ENCODE data around the gene POTEB3.
"Not testable (repeated sequence)": the region's sequence is repeated elsewhere in the genome, so short reads cannot be mapped to it uniquely, and the experiment has no call there.

Gene POTEB3

DNA sequence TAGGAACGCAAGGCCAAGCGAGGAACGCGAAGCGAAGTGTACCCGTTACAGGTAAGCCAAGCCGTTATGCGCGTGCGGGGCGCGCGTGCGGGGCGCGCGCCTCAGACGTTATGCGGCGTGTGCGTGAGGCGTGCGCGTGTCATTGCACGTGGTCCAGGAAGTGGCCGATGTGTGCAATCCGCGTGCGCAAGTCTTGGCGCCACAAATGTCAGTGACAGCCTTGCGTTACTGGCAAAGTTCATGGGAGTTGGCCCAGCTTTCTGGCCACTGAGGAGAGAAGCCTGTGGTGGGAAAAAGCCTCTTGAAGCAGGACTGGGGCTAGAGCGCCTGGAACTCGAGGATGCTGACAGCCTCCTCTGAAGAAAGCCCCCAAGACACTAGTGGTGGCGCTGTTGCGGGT lies at the start of gene POTEB3:
Gene POTEB3 (minus strand): TSS at position 101 of the 400 bp plus-strand sequence. CDS start 488 bp downstream, outside the sequence.
- not testable (repeated sequence) for DNase-seq

DNA sequence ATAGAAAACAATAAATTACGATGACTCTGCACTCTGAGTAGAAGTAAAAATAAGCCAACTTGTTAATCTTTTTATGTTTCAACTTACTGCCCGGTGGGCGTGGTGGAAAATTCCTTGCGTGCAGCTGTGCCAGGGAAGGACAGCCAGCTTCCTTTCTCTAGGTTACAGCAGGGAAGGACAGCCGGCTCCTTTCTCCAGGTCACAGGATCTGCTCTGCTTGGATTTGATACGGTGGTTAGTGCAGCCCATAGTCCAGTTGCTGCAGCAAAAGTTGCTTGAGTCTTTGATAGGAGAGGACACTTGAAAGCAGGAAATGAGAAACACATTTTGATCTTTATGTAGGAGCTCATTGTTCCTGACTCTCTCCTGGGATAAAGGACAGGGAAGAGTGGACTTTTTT lies 13.4 kb upstream of the POTEB3 start:
- DNase-seq, result not testable (repeated sequence)

DNA sequence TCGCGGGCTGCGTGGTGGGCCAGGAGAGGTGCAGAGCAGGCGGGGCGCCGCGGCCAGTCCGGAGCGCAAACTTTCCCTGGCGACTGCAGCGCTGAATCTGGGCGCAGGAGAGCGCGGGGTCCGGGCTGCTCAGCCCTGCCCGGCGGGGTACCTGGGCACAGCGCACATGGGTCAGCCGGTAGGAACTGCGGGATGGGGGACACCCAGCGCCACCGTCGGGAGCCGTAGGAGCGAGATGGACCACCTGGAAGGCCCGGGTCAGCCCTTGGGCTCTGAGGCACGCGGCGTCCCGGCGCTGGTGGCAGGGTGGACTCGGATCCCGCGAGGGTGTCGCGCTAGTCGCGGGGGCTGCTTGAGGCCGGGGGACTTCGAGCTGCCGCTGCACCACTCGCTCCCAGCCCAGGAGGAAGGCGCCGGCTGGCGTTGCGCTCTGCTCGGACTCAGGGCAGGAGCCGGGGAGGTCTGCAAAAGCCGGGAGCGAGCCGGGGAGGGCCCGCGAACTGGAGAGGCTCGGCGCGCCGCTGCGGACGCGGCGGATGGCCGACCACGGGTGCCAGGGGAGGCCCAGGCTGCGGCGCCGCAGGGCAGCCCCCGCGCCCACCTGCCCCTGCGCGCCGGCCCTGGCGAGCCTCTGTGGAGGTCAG lies 11.7 kb upstream of the POTEB3 start:
- DNase-seq, result not testable (repeated sequence)

DNA sequence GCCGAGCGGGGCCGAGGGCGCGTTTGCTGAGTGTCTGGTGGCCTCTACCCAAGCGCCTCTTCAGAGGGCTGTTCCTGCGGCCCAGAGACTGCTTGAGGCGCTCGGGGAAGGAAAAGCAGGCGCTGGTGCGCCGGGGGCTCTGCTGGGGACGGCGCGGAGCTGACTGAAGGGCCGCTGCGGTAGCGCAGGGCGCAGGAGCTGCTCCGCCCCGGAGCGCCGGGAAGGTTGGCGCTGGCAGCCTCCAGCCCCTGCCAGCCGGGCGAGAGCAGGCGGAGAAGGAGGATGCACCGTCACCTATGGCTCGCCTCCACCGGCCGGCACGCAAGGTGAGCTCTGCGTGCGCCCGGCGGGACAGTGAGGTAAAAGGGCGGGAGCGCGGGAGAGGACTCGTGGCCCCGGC lies 11.2 kb upstream of the POTEB3 start:
- DNase-seq, result not testable (repeated sequence)

DNA sequence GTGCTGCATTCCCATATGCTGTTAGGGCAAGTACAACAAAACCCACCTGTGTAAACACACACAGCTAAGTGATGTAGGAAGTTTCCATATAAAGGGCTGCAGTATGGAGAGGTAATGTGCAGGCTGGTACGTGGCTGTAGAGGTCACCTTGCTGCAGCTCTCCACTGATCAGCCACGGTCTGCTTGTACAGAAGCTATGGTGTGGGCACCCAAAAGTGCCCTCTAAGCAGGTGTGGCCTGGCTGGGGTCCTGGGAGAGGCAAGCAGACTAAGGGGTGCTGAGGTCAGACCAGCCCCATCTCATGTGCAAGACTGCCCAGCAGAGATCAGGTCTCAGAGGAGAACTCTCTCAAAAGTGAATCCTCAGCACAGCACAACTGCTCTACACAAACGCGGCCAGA lies 32.9 kb downstream of the POTEB3 start:
- not testable (repeated sequence) for DNase-seq

DNA sequence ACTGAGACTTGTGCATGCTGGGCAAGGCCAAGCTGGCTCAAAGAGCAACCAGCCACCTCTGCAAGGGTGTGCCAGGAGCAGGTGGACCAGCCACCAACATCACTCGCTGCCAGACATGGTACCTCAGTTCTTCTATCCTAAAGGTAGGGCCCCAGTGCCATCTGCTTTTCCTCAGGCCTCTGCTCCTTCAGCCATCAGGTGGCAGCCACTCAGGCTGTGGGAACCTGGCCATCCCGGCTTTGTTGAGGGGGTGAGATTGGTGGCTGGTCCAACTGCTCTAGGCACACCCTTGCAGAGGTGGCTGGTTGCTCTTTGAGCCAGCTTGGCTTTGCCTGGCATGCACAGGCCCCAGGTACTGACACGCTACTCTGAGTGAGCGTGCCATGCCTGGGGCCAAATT lies 38.8 kb downstream of the POTEB3 start:
- DNase-seq, result not testable (repeated sequence)

DNA sequence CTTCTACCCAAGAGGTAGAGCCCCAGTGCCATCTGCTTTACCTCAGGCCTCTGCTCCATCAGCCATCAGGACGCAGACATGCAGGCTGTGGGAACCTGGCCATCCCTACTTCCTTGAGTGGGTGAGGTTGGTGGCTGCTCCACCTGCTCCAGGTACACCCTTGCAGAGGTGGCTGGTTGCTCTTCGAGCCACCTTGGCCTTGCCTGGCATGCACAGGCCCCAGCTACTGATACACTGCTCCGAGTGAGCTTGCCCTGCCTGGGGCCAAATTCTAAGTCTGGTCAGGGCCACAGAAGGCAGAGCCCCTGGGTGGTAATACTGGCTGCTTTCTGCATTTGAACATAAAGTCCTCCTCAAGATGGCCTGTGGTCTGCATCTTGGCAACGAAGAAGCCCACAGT lies 41.2 kb downstream of the POTEB3 start:
- DNase-seq, result not testable (repeated sequence)

DNA sequence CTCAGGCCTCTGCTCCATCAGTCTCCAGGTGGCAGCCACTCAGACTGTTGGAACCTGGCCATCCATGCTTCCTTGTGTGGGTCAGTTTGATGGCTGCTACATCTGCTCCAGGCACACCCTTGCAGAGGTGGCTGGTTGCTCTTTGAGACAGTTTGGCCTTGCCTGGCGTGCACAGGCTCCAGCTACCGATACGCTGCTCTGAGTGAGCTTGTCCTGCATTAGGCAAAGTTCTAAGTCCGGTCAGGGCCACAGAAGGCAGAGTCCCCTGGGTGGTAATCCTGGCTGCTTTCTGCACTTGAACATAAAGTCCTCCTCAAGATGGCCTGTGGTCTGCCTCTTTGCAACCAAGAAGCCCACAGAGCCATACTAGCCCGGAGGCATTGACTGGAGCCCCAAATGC lies 41.8 kb downstream of the POTEB3 start:
- not testable (repeated sequence) for DNase-seq

DNA sequence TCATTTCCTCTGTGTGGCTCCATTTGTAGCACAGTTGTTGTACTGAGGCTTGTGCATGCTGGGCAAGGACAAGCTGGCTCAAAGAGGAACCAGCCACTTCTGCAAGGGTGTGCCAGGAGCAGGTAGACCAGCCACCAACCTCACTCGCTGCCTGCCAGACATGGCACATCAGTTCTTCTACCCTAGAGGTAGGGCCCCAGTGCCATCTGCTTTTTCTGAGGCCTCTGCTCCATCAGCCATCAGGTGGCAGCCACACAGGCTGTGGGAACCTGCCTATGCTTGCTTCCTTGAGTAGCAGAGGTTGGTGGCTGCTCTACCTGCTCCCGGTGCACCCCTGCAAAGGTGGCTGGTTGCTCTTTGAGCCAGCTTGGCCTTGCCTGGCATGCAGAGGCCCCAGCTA lies 42.6 kb downstream of the POTEB3 start:
- not testable (repeated sequence) for DNase-seq

DNA sequence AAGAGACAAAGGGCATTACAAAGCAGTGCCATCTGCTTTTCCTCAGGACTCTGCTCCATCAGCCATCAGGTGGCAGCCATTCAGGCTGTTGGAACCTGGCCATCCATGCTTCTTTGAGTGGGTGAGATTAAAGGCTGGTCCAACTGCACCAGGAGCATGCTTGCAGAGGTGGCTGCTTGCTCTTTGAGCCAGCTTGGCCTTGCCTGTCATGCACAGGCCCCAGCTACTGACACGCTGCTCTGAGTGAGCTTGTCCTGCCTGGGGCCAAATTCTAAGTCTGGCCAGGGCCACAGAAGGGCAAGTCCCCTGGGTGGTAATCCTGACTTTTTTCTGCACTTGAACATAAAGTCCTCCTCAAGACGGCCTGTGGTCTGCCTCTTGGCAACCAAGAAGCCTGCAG lies 43.1 kb downstream of the POTEB3 start:
- DNase-seq, result not testable (repeated sequence)

DNA sequence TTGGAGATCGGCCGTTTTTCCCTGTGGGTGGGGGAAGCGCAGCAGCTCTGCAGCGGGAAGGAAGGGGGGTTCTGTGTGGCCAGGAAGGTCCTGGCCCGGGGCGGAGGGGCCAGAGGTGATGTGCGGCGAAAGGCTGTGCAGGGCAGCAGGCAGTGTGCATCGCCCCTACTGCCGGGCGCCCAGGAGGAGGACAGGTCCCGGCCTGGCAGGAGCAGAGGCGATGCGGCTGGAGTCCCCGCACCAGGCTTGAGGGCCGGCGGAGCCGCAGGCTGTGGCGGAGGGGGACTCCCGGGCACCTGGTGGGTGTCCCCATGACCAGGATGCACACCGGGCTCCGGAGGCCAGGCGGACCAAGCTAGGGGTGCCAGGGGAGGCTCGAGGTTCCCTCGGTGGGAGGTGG lies 54.3 kb downstream of the POTEB3 start:
- not testable (repeated sequence) for DNase-seq

DNA sequence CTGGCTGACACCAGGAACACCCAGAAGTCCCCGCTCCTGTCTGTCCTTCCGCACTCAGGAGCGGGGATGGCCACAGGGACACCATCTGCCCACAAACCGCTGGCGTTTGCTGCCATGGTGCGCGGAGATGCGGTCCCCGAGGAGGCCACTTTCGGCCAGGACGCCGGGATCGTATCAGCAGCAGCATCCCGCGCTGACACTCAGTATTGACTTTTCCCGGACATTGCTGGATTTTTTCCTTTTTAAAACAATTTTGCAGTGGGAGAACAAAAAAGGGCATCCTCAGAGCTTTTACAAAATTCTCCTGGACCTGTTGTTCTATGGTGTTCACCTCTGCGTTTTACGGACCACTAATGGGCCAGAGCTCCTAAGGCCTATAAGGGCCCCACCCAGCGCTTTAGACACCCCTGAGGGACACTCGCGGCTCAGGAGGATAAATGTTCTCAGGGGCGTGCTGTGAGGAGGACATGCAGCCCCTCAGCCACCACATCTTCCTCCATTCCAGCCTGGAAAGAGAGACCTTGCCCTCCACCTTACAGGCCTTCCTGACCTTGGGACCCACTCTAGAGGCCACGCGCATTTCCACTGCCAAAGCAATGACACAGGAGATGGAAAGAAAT lies 56.3 kb downstream of the POTEB3 start:
- DNase-seq, result not testable (repeated sequence)

DNA sequence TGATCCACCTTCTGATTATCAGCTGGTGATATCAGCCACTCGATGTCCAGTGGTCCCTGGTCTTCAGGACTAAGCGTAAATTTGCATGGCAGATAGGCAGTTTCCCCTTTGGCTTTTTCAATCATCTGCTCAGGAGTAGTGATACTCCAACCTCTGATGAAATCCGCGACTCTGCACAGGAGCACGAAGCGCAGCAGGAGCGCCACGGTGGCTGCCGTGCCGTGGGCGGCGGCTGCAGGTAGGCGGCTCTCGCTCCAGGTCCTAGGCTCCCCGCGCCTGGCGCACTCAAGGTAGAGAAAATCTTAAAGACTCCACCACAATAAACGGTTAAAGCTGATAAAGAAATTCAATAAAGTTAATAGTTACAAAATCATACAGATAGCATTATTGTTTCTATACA lies 66.6 kb downstream of the POTEB3 start:
- not testable (repeated sequence) for DNase-seq

DNA sequence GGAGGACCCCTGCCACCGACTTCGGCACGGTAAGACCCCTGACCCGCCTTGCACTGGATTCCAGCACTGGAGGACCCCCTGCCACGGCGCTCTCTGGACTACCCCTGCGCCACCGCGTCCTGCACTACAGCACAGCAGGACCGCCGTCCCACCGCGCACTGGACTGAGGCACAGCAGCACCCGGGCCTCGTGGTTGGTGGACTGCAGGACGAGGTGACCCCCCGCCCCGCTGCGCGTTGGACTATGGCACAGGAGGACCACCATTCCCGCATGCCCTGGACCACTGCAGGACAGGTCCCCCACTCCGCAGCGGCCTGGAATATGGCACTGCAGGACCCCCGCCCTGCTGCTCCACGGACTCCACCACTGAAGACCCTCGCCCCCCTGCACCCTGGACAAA lies 71.1 kb downstream of the POTEB3 start:
- DNase-seq, result not testable (repeated sequence)

DNA sequence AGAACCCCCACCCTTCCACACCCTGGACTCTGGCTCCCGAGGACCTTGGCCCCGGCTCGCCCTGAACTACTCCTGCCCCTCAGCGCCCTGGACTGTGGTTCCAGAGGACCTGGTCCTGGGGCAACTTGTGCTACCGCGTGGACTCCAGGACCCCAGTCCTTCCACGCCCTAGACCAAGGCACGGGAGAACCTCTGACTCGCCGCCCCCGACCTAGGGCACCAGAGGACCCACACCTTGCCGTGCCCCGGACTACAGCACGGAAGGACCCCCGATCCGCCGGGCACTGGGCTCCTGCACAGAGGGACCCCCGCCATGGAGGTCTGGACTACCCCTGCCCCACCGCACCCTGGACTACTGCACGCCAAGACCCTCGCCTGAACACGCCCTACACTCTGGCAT lies 71.7 kb downstream of the POTEB3 start:
- DNase-seq, result not testable (repeated sequence)
